Stomach (tissue), 4 donors: ENCODE measurements around the gene ZSCAN5A.

Source experiments
- POLR2AphosphoS5 ChIP-seq, 3 donors: sonication (generic); formaldehyde crosslinking; IDR thresholded peaks; one replicate each; pipeline ENCODE4 v1.6.1; 2016; ENCODE audit warnings: antibody characterized with exemption in 3 of 3
- TF ChIP-seq, protein P1 (sequence below), 7 experiments: fragments of 450-650 bp in 4 of 7; fragments of 200-600 bp in 3 of 7; sonication (generic) in 3 of 7; IDR thresholded peaks; one replicate each; pipeline ENCODE4 v1.5.1; 2016 to 2019; ENCODE audit warnings: antibody characterized with exemption in 7 of 7, control low read depth in 2 of 7, mild to moderate bottlenecking in 1 of 7

DNA sequence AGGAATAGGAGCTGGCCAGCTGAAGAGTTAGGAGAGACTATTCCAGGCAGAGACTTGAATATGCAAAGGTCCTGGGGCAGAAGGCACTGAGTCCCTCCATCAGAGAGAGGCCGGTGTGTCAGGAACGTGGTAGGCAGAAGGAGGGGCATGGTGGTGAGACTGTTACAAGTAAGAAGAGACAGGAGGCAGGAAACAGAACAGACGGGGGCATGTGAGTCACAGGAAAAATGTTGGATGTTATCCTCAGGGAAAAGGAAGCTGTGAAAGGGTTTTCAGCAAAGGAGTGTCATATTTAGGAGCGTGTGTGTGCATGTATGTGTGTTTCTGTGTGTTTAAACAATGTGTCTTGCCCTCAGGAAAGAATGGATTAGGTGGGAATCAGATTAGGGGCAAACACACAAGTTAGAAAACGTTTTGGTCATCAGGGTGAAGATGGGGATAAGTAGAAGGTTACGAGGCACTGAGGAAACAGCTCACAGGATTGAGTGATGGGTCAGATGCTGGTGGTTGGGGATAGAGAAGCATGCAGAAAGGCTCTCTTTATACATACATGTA lies 41.0 kb downstream of the ZSCAN5A start:
- no peak for TF ChIP-seq POLR2AphosphoS5 (IDR thresholded peaks at IDR 0.05)
- TF ChIP-seq, protein P1, sequence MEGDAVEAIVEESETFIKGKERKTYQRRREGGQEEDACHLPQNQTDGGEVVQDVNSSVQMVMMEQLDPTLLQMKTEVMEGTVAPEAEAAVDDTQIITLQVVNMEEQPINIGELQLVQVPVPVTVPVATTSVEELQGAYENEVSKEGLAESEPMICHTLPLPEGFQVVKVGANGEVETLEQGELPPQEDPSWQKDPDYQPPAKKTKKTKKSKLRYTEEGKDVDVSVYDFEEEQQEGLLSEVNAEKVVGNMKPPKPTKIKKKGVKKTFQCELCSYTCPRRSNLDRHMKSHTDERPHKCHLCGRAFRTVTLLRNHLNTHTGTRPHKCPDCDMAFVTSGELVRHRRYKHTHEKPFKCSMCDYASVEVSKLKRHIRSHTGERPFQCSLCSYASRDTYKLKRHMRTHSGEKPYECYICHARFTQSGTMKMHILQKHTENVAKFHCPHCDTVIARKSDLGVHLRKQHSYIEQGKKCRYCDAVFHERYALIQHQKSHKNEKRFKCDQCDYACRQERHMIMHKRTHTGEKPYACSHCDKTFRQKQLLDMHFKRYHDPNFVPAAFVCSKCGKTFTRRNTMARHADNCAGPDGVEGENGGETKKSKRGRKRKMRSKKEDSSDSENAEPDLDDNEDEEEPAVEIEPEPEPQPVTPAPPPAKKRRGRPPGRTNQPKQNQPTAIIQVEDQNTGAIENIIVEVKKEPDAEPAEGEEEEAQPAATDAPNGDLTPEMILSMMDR (IDR thresholded peaks at IDR 0.05): no peak
